Erythroblast (primary cell): Measurements from ENCODE around the gene RAET1G.

ENCODE experiments used
- GATA1 ChIP-seq: IDR thresholded peaks from 2 replicates; pipeline ENCODE4 v1.6.1; 2011; ENCODE audit warnings: low read depth, mild to moderate bottlenecking, control low read depth, low read length, moderate library complexity
- POLR2A ChIP-seq: IDR thresholded peaks from 2 replicates; pipeline ENCODE4 v1.6.1; 2011; ENCODE audit warnings: mild to moderate bottlenecking, low read length

DNA sequence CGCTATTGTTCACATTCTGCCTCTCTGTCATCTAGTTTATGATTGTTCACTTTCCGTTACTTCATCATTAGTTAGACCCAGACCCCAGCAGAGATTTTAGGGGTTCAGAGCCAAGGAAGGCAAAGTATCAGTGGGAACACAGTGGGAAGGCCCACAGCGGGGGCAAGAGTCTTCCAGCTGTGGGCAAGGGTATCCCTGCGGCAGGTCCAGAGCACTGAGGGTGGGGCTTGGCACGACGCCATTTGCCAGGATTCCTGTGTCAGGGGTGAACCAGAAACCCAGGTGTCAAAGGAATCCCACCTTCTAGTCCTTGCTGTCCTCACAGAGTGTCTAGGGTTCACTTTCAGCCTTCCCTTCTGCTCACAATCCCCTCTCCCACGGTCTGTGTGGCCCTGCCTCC lies 38.3 kb downstream of the RAET1G start:
- TF ChIP-seq POLR2A (no peak), GATA1 (no peak)
